ENCODE results near the gene NFYC. TPM values are rescaled to one million over a fixed set of nuclear protein-coding genes. Genes with fewer than 3 reads are reported as not detected.
"Not testable (repeated sequence)": the region's sequence is repeated elsewhere in the genome, so short reads cannot be mapped to it uniquely, and the experiment has no call there.

The NFYC gene
- total and polyA plus RNA-seq, 2 of the 8 experiments (the other 6 are each of a cell fraction or from before 2014, with no cell fraction given), result 54.1 to 124 TPM

- H4K8ac ChIP-seq (ENCODE audit: extremely low read depth, insufficient read depth, low read length); H2AK5ac ChIP-seq (ENCODE audit: low read depth, low read length); DNase-seq (ENCODE audit: low read depth in 1 of 2, low spot score in 2 of 2); H3K23me2 ChIP-seq (ENCODE audit: low read depth, low read length); H3K4ac ChIP-seq (replicated peaks; ENCODE audit: insufficient read length, low read depth, low read length); H3K23ac ChIP-seq (ENCODE audit: insufficient read length); H3K14ac ChIP-seq (ENCODE audit: insufficient read length); H3K4me1 ChIP-seq (replicated peaks in 1 of 4; ENCODE audit: control insufficient read depth in 3 of 4, insufficient read depth in 4 of 4, low read length in 3 of 4); H2BK12ac ChIP-seq (ENCODE audit: low read depth, low read length); H2AFZ ChIP-seq (ENCODE audit: low read length); H4K5ac ChIP-seq (ENCODE audit: insufficient read length, low read depth, low read length); H3K27ac ChIP-seq (ENCODE audit: low read depth, low read length); H4K91ac ChIP-seq (replicated peaks; ENCODE audit: insufficient read length, low read length); H2BK5ac ChIP-seq (ENCODE audit: low read depth, low read length); H3K4me3 ChIP-seq (ENCODE audit: extremely low read depth in 1 of 4, insufficient read depth in 2 of 4, low read depth in 3 of 4, low read length in 4 of 4); H3K4me2 ChIP-seq (ENCODE audit: insufficient read depth in 1 of 2, low read depth in 2 of 2, low read length in 2 of 2); H3K9ac ChIP-seq (replicated peaks in 1 of 4; ENCODE audit: extremely low read depth in 1 of 4, low read depth in 3 of 4, low read length in 3 of 4); H2BK15ac ChIP-seq (ENCODE audit: low read length); H4K20me1 ChIP-seq (replicated peaks in 1 of 2; ENCODE audit: control insufficient read depth in 1 of 2, insufficient read depth in 2 of 2, low read length in 2 of 2); H3K79me1 ChIP-seq (ENCODE audit: low read depth, low read length); H3K27me3 ChIP-seq (replicated peaks in 1 of 4; ENCODE audit: control insufficient read depth in 3 of 4, extremely low read depth in 1 of 4, insufficient read depth in 3 of 4, low read length in 3 of 4); H3K36me3 ChIP-seq (ENCODE audit: control insufficient read depth in 2 of 4, insufficient read depth in 4 of 4, low read length in 3 of 4); H2BK20ac ChIP-seq (ENCODE audit: low read length); H2BK120ac ChIP-seq (replicated peaks; ENCODE audit: low read depth, low read length); H3K18ac ChIP-seq (ENCODE audit: extremely low read depth, low read length); H3K56ac ChIP-seq (replicated peaks; ENCODE audit: insufficient read length, low read depth, low read length); FAIRE-seq; H3K9me3 ChIP-seq (ENCODE audit: insufficient read depth in 2 of 2, low read depth in 1 of 2, low read length in 1 of 2): not testable (repeated sequence)
- 85% methylated on average over 4 of the region's 5 CpGs; no CpG with 5 or more reads in 1 of the 2 experiments for whole genome bisulfite sequencing, 2 experiments (ENCODE audit: extremely low coverage in 1 of 2, insufficient coverage in 1 of 2, insufficient read length in 1 of 2, insufficient replicate concordance in 2 of 2, low coverage in 1 of 2, low lambda C conversion rate in 2 of 2, missing lambda C conversion rate in 1 of 2)
- peaks cover 5 to 75% of the 10 kb centered on the region in 2 experiments; a peak in 3 of 4 replicates for H3K79me2 ChIP-seq (ENCODE audit: control insufficient read depth in 1 of 2, insufficient read depth in 2 of 2, low read length in 2 of 2)
- CTCF ChIA-PET (ENCODE audit: partially characterized antibody), result interaction anchor here (1.0 to 1.9 kb wide), 7 partner anchors 8 to 121 kb away, joined by 3 to 8 read pairs (median 4); no protein-coding TSS in a partner anchor
- POLR2A ChIA-PET (ENCODE audit: partially characterized antibody), result interaction anchor here (0.9 to 2.2 kb wide), 6 partner anchors 10 to 38 kb away, joined by 3 to 9 read pairs (median 4); partner anchors contain the start of gene NFYC
These were observed 37.9 kb downstream of the NFYC start for GRCh38 chr1:40729316-40729862.
